CD14-positive monocyte (primary cell): ENCODE data around the gene CYP3A5. TPM values are rescaled to one million over a fixed set of nuclear protein-coding genes. Genes with fewer than 3 reads are reported as not detected.

Experiments used
- DNase-seq, 3 donors: peaks; one replicate each; pipeline ENCODE4 v3.0.0-alpha.2; 2011 to 2022
- H2AFZ ChIP-seq: 2 replicates; pipeline ENCODE4 v1.6.0; 2012; ENCODE audit warnings: mild to moderate bottlenecking, low read depth, low read length, inconsistent platforms; ENCODE audit not compliant: insufficient read depth, poor library complexity, severe bottlenecking
- H3K27ac ChIP-seq, 2 donors: 1 replicate in 1 of 2; 2 replicates in 1 of 2; pipeline ENCODE4 v1.5.1; 2012 to 2013; ENCODE audit warnings: low read length in 2 of 2, control low read depth in 1 of 2, inconsistent platforms in 1 of 2, low read depth in 1 of 2, mild to moderate bottlenecking in 1 of 2
- H3K27me3 ChIP-seq, 2 donors: one replicate each; pipeline versions ENCODE4 v1.6.0 to v1.6.1; 2011 to 2013; ENCODE audit warnings: low read length in 2 of 2; ENCODE audit not compliant: control insufficient read depth in 2 of 2, insufficient read depth in 2 of 2
- H3K36me3 ChIP-seq, 2 donors: replicated peaks in 1 of 2; 1 replicate in 1 of 2; 2 replicates in 1 of 2; pipeline versions ENCODE4 v1.5.1 to v1.6.1; 2012 to 2013; ENCODE audit warnings: low read length in 2 of 2, control low read depth in 1 of 2, inconsistent platforms in 1 of 2, mild to moderate bottlenecking in 1 of 2; ENCODE audit not compliant: insufficient read depth in 2 of 2, control insufficient read depth in 1 of 2
- H3K4me1 ChIP-seq, 2 donors: 1 replicate in 1 of 2; 2 replicates in 1 of 2; pipeline versions ENCODE4 v1.5.1 to v1.6.1; 2012 to 2013; ENCODE audit warnings: low read length in 2 of 2, control low read depth in 1 of 2, inconsistent platforms in 1 of 2, mild to moderate bottlenecking in 1 of 2, moderate library complexity in 1 of 2; ENCODE audit not compliant: insufficient read depth in 2 of 2, control insufficient read depth in 1 of 2
- H3K4me2 ChIP-seq: replicated peaks from 2 replicates; pipeline ENCODE3; 2012; ENCODE audit warnings: low read length, moderate library complexity, mild to moderate bottlenecking; ENCODE audit not compliant: poor library complexity, severe bottlenecking; ENCODE audit errors: extremely low read depth
- H3K4me3 ChIP-seq, 3 experiments: fragments of 200-600 bp in 1 of 3; sonication (generic) in 1 of 3; replicated peaks in 1 of 3; 1 replicate in 2 of 3; 2 replicates in 1 of 3; pipeline ENCODE4 v1.5.1; 2011 to 2013; ENCODE audit warnings: low read length in 3 of 3, mild to moderate bottlenecking in 3 of 3, control low read depth in 2 of 3, low read depth in 2 of 3, inconsistent platforms in 1 of 3, moderate library complexity in 1 of 3
- H3K79me2 ChIP-seq: 2 replicates; pipeline ENCODE4 v1.6.0; 2012; ENCODE audit warnings: mild to moderate bottlenecking, control low read depth, inconsistent platforms, low read length, moderate library complexity; ENCODE audit not compliant: insufficient read depth
- H3K9ac ChIP-seq: 2 replicates; pipeline ENCODE4 v1.6.0; 2017; ENCODE audit warnings: low read length, mild to moderate bottlenecking; ENCODE audit not compliant: insufficient read depth, poor library complexity, severe bottlenecking
- H3K9me3 ChIP-seq, 2 donors: replicated peaks in 1 of 2; 1 replicate in 1 of 2; 2 replicates in 1 of 2; pipeline versions ENCODE4 v1.5.1 to v1.6.1; 2012 to 2013; ENCODE audit warnings: low read length in 2 of 2, control low read depth in 1 of 2; ENCODE audit not compliant: control insufficient read depth in 1 of 2, insufficient read depth in 1 of 2
- H4K20me1 ChIP-seq: 2 replicates; pipeline ENCODE4 v1.6.0; 2012; ENCODE audit warnings: mild to moderate bottlenecking, low read length, control low read depth, moderate library complexity; ENCODE audit not compliant: insufficient read depth
- H3K27ac Mint-ChIP-seq, 7 donors: one replicate each; pipeline ENCODE4 v1.8.0; 2020; ENCODE audit warnings: mild to moderate bottlenecking in 7 of 7, mixed read lengths in 7 of 7, moderate library complexity in 6 of 7, inconsistent platforms in 2 of 7
- H3K27me3 Mint-ChIP-seq, 3 donors: one replicate each; pipeline ENCODE4 v1.8.0; 2021 to 2022; ENCODE audit warnings: low read depth in 3 of 3, mild to moderate bottlenecking in 3 of 3, mixed read lengths in 3 of 3, moderate library complexity in 3 of 3, inconsistent platforms in 1 of 3
- H3K36me3 Mint-ChIP-seq, 2 donors: one replicate each; pipeline ENCODE4 v1.8.0; 2020; ENCODE audit warnings: mixed read lengths in 2 of 2, inconsistent platforms in 1 of 2, mild to moderate bottlenecking in 1 of 2
- H3K4me1 Mint-ChIP-seq: one replicate; pipeline ENCODE4 v1.8.0; 2020; ENCODE audit warnings: mild to moderate bottlenecking, mixed read lengths
- H3K4me3 Mint-ChIP-seq, 2 donors: one replicate each; pipeline ENCODE4 v1.8.0; 2020; ENCODE audit warnings: mild to moderate bottlenecking in 2 of 2, mixed read lengths in 2 of 2, moderate library complexity in 1 of 2
- H3K9me3 Mint-ChIP-seq, 7 donors: one replicate each; pipeline ENCODE4 v1.8.0; 2020 to 2022; ENCODE audit warnings: mixed read lengths in 7 of 7, mild to moderate bottlenecking in 6 of 7, moderate library complexity in 6 of 7, inconsistent platforms in 2 of 7
- CTCF ChIP-seq: fragments of 200-600 bp; IDR thresholded peaks from one replicate; pipeline ENCODE4 v1.8.0; 2022; ENCODE audit warnings: antibody characterized with exemption, mild to moderate bottlenecking
- whole genome bisulfite sequencing: methylation state at CpG from one replicate; pipeline ENCODE4 v1.1.5; 2013; ENCODE audit warnings: missing lambda C conversion rate; ENCODE audit not compliant: insufficient coverage; 5-methylcytosine and 5-hydroxymethylcytosine counted together
- intact Hi-C, 2 donors: fragments of 100-400 bp; cut with micrococcal nuclease; formaldehyde crosslinking; loops; one replicate each; pipeline versions ENCODE4 v1.15.0 to v1.15.1; 2023
- polyA plus RNA-seq, 3 donors: library from polyadenylated mRNA; depleted of rRNA in 1 of 3; unstranded in 2 of 3; stranded (reverse) in 1 of 3; fragments of 300-500 nt in 2 of 3; fragments of >200 nt in 1 of 3; fragmentation: Illumina TruSeq in 2 of 3; gene quantifications; 1 replicate in 2 of 3; 2 replicates in 1 of 3; pipeline ENCODE4 v1.2.3, GENCODE V29; 2012 to 2021

CYP3A5 gene
- polyA plus RNA-seq, 3 donors: 0.05 TPM; not detected in 2

DNA sequence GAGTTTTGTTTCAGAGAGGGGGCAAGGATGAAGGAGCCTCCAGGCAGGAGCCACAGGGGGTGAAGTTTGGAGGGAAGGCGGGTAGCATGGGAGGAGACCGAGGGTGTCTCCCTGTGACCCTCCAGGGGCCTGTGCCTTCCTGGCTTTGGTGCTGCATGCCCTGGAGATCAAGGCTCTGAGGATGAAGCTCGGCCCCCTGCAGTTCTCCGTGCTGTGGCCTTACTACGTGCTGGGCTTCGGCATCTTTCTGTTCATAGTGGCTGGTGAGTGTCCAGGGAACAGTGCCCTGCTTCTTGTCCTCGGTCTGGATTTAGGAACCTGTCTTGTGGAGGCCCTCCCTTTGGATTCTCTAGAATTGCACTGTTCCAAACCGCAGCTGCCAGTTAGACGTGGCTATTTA, 72.2 kb downstream of the CYP3A5 start:
- H3K9me3 Mint-ChIP-seq: no peaks in the 10 kb centered on the region

DNA sequence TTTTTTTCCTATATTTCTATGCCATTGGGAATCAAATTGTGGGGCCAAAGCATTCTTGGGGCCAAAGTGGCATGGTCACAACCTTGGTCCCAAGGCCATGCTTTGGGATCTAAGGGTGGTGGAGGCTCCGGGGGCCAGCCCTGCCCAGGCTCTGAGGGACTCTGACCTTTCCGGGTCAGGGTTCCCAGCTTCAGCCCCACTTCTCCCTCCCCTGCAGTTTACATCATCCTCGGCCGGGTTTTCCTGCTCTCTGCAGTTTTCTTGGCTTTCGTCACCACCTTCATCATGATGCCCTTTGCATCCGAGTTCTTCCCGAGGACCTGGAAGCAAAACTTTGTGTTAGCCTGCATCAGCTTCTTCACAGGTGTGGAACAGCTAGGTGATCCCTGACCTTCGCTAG, 73.3 kb downstream of the CYP3A5 start:
- Histone ChIP-seq H4K20me1 (no peaks in the 10 kb centered on the region), H3K27me3 (no peaks in the 10 kb centered on the region), H3K4me1 (no peaks in the 10 kb centered on the region), H3K79me2 (no peaks in the 10 kb centered on the region), H3K36me3 (no peaks in the 10 kb centered on the region), H3K9me3 (no peaks in the 10 kb centered on the region), H3K9ac (no peak overlapping the region), H3K4me2 (no peak overlapping the region), H2AFZ (no peak overlapping the region), H3K27ac (no peak overlapping the region), H3K4me3 (no peak overlapping the region)
- DNase-seq: no peak
- no peak for TF ChIP-seq CTCF
- Mint-ChIP-seq H3K4me1 (peaks cover 3% of the 10 kb centered on the region), H3K36me3 (no peaks in the 10 kb centered on the region), H3K27ac (no peak overlapping the region), H3K27me3 (peaks cover 4 to 20% (median 15%) of the 10 kb centered on the region in 3 donors), H3K9me3 (no peaks in the 10 kb centered on the region), H3K4me3 (no peak overlapping the region)
- intact Hi-C loops: no loop called here
- 92% methylated on average over 7 of the region's 8 CpGs for WGBS

More for the DNA sequence above, 72.2 kb downstream of the CYP3A5 start:
- no peak for TF ChIP-seq CTCF
- Histone ChIP-seq H3K9me3 (no peaks in the 10 kb centered on the region), H4K20me1 (no peaks in the 10 kb centered on the region), H3K27ac (no peak overlapping the region), H3K36me3 (no peaks in the 10 kb centered on the region), H3K79me2 (no peaks in the 10 kb centered on the region), H3K27me3 (no peaks in the 10 kb centered on the region), H3K4me2 (no peak overlapping the region), H3K9ac (no peak overlapping the region), H3K4me3 (no peak overlapping the region), H2AFZ (no peak overlapping the region), H3K4me1 (no peaks in the 10 kb centered on the region)
- H3K27me3 Mint-ChIP-seq: peaks cover 4 to 20% (median 16%) of the 10 kb centered on the region in 3 donors
- DNase-seq: no peak
- peak overlapping the region in 1 of 2 donors; percentile 35 for H3K4me3 Mint-ChIP-seq
- peaks cover 3% of the 10 kb centered on the region for H3K4me1 Mint-ChIP-seq
- WGBS: 92% methylated on average over 9 of the region's 9 CpGs
- H3K27ac Mint-ChIP-seq: no peak overlapping the region
- intact Hi-C loops: no loop called here
- H3K36me3 Mint-ChIP-seq: no peaks in the 10 kb centered on the region
